GM21619 (cell line): ENCODE data around the gene SLC9A3.

Experiments used
- ATAC-seq: cut with Tn5 transposase; IDR thresholded peaks from one replicate; pipeline ENCODE4 v1.9.1; 2021; ENCODE audit not compliant: unreplicated experiment

SLC9A3 gene

GRCh38 chr5:555058-555623 is 30.9 kb upstream of the SLC9A3 start:
- no peak for ATAC-seq

- no peak for ATAC-seq
Measured at GRCh38 chr5:554284-554988, 30.2 kb upstream of the SLC9A3 start.

GRCh38 chr5:553874-554273 is 29.6 kb upstream of the SLC9A3 start:
- no peak for ATAC-seq

DNA sequence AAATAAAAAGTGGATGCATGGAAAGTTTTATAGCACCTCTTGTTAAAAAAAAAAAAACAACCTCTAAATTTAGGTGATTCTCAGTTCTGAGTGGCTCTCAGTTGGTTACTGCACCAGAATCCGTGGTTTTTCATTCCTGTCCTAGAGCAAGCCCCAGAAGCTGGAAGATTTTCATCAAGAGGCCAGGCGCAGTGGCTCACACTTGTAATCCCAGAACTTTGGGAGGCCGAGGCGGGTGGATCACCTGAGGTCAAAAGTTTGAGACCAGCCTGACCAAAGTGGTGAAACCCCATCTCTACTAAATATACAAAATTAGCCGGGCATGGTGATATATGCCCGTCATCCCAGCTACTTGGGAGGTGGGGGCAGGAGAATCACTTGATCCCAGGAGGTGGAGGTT is 27.2 kb upstream of the SLC9A3 start:
- ATAC-seq = no peak

- ATAC-seq = no peak
Measured at GRCh38 chr5:549229-549628, 25.0 kb upstream of the SLC9A3 start.

- no peak for ATAC-seq
Measured at GRCh38 chr5:548256-548655, 24.0 kb upstream of the SLC9A3 start.

DNA sequence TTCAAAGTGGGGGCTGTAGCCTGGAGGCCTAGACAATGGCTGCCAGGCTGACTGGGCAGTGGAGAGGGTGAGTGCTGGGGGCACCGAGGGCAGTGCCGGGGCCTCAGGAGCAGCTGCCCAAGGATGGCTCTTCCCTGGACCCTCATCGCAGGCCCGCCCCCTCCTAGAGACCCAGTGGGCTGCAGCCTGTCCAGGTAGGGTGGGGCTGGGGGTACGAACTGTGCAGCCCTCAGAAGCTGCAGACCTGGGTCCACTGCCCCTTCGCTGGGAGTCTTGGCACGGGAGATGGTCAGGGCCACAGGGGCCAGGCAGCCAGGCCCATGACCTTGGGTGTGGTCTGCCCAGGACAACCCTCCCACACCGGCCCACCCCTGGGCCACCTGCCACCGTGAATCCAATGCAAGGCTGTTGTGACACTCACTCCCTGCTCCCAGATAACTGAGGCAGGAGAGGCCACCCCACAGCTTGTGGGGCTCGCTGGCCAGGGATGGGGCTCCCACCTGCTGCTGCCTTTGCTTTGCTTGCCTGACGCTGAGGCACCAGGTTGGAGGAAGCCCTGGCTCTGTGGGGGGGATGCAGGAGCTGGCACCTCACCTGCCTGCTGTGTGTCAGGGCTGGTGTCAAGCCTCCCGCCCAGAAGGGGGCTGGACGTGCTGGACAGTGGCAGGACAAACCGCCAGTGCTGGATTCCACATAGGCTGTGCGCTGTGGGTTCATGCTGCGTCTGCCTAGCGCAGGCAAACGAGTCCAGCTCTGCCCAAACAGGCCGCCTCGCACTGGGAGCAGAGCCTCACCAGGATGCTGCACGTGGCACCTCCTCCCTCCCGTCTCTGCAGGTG is 23.1 kb upstream of the SLC9A3 start:
- ATAC-seq = no peak

DNA sequence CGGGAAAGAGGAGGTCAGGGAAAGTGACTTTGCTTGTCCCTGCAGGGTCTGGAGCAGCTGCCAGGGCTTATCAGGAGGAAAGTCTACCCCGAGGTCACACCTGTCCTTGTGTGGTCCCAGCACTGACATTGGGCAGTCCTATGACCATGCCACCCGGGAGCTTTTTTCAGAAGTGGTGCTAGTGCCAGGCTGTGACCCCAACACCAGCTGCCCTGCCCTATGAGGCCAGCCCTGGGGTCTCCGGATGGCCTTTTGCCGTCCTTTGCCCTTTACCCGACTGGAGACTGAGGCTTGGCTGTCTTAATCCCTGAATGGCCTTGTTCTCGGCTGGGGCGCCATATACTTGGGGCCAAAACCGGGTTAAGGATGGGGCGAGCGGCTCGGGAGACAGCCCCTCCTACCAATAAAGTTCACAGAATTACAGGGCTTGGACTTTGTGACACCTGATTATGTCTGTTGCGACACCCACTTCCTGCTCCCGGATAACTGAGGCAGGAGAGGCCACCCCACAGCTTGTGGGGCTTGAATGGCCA is 22.2 kb upstream of the SLC9A3 start:
- no peak for ATAC-seq

GRCh38 chr5:545641-546375 is 21.6 kb upstream of the SLC9A3 start:
- ATAC-seq = no peak

DNA sequence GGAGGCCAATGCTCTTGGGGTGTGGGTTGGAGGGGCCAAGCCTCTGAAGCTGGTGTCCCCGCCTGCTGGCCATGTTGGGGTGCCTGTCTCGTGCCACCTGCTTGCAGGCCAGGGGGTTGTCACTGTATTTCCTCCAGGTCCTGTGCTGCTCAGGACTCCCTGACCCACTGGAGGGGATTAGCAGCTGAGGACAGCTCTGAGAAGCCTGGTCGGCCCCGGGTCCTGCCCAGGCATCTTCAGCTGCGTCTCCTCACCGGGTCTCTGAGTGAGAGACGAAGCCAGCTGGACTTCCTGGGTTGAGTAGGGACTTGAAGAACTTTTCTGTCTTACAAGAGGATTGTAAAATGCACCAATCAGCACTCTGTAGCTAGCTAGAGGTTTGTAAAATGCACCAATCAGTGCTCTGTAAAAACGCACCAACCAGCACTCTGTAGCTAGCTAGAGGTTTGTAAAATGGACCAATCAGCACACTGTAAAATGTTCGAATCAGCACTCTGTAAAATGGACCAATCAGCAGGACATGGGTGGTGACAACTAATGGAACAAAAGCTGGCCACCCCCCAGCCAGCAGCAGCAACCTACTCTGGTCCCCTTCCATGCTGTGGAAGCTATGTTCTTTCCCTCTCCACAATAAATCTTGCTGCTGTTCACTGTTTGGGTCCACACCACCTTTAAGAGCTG is 20.6 kb upstream of the SLC9A3 start:
- ATAC-seq = no peak

DNA sequence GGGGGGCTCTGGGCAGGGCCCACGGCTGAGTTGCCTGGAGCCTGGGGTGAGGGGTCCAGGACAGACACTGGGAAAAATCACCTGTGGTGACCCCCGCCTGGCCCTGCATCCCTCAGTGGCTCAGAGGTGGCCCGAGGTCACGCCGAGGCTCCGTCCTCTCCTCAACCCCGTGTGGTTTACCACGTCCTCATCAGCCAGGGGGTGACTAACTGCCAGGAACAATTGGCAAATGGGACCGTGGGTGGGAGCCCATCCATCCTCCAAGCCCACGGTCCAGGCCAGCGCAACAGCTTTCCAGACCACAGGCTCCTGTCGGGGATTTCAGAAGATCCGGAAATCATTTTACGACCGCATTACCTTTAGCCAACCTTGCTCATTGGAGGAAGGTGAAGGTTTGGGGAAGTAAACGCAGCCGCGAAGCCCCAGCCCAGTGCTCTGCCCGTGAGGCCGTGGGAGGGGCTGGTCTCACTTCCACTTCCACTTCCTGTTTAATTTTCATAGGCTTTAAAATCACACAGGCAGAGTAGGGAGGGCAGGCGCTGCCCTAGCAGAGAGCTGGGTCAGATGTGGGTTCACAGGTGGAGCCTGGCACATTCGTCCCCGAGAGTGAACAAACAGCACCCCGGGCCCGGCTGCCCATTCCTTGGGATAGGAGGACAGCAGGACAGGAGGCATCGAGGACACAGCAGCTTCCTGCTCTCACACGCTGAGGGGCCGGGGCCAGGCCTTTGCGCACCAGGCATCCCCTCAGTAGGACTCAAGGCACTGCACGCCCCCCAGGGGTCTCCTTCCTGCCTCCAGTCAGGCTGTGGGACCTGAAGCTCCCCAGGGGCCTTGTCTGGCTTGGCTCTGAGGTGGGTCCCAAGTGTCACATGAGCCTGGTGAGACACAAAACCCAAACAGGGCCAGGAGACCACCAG is 19.8 kb upstream of the SLC9A3 start:
- ATAC-seq = peak; percentile 93

GRCh38 chr5:543351-543750 is 19.1 kb upstream of the SLC9A3 start:
- ATAC-seq = no peak

DNA sequence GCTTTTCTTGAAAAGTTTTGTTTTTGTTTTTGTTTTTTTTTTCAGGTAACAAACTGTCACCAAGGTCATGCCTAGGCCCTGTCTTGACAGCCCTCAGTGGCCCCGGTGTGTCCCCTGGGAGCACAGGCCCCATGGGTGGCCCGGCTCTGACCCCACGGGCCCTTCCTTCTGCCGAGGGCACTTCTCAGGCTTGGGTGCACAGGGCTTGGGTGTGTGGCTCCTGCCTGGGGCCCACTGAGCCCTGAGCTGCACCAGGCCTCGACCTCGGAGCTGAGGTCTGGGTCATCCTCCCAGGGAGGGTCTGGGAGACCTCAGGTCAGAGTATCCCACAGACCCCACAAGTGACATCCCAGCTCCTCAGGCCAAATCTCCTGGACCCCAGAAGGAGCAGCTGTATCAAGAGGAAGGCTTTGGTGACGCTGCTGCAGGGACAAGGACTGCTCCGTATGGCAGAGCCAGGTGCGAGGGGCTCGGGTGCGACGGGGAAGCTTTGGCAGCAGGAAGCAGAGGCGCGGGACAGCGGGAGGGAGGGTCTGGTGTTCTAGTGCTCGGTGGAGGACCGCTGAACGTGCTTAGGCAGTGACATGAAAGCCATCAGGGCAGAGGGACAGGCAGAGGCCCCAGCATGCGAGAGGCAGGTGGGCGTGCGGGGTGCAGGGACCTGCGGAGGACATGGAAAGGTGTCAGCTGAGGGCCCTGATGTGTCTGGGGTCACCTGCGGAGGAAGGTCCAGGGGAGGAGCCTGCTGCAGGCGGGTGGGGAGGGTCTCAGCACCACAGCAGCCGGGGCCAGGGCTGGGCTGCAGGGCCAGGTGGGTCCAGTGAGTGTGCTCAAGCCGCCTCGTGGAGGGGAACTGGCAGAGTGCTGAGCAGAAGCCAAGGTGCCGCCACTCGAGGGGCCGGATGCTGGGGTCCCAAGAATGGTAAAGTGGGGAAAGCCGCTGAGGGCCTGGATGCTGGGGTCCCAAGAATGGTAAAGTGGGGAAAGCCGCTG is 18.4 kb upstream of the SLC9A3 start:
- ATAC-seq = no peak

DNA sequence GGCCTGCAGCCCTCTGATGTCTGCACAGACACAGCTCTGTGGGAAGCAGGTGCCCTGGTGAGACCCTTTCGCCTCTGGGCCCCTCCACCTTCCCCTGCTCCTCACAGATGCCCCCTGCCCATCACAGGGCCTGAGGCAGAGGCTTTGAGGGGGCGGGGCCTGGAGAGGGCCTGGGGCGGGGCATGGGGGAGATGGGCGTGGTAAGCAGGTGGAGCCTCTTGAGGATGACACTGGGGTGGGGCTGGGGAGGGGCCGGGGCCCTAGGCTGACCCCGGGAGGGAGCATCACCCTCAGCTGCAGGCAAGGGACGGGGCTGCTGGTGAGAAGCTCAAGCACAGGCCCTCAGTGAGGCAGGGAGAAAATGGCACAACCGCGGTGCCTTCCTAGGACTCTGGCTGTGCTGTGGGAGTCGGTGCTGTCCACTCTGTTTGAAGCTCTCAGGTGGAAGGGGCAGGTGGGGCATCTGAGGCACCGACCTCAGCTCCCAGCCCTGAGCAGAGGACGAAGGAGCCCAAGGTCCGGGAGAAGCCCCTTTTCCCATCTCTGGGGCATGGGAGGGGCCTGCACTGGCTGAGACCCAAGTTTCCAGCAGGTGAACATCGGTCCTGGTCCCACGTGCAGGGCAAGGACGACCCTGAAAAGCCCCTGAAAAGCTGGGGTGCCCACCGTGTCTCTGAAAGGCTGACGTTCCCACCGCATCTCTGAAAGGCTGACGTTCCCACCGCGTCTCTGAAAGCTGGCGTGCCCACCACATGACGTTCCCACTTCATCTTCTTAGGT is 17.5 kb upstream of the SLC9A3 start:
- no peak for ATAC-seq

DNA sequence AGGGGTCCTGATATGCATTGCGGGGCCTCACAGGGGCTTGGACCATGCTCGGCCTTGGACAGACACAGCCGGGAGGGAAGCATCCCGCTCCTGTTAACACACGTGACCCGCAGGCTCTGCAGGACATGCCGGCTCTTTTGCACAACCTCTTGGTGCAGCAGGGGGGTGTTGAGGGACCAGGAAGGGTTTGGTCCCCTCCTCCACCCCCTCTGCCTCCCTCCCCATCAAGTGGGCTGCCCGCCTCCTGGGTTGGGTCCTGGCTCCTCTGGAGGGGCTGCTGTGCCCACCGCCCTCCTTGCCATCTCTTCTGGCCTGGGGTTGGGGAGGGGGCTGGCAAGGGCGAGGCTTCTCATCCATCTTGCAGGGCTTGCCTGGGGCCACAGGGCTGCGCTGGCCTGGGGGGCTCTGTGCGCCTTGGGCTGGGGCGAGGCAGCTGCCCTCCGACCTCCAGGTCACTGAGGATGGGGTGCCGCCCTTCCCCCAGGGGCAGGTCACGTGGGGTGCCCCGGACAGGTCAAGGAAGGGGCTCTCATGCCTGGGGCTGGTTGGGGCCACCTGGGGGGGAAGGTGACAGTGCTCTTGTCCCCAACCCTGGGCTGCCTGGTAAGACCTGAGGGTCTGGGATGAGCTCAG is 16.8 kb upstream of the SLC9A3 start:
- no peak for ATAC-seq

DNA sequence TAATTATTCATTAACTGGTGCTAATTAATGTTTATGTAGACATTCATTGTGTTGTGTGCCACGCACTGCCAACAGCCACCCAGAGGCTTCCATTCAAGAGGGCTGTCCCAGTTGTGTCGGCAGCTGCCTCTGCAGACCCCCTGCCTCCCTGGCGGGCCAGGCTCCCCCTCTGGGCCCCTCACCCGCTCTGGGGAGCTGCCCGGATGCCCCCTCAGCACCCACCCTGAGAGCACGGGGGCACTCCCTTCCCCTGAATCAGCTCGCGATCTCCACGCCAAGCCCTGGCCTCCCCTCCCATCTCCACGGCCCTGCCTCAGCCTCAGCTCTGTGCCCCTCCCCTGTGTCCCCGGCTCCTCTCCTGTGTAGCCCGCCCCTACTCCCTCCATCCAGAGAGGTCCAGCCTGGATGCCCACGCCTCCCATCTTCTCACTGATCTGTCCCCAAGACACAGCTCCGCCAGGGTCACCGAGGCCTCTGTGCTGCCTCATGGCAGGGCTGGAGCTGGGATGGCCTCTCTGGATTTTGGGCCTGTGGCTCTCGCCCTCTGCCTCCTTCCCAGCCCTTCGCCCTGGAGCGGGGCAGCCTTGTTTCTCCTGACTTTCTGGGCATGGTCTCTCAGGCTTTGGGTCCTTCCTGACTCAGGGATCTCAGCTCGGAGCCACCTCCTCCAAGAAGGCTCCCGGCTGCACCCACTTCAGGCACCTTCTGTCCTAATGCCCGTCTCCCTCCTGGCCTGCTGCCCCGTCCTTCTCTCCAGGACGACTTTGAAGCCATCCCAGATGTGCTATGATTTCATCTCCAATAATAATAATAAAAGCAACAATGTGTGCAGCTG is 16.0 kb upstream of the SLC9A3 start:
- ATAC-seq = no peak
